ENCODE results near the gene ACSS3.
A peak's percentile ranks its signal among the peaks of the same experiment; 100 is the strongest.

ACSS3 gene

GRCh38 chr12:81245907-81246570 lies 168.2 kb downstream of the ACSS3 start:
- no peak overlapping the region for H3K4me3 ChIP-seq (ENCODE audit: low read length)
- no peak for TF ChIP-seq CTCF (conservative IDR thresholded peaks at IDR 0.05; ENCODE audit: low read length)
- no peak for DNase-seq (ENCODE audit: low read depth)

- H3K4me3 ChIP-seq (ENCODE audit: low read length) = no peak overlapping the region
- TF ChIP-seq CTCF (conservative IDR thresholded peaks at IDR 0.05; ENCODE audit: low read length) = no peak
- peak; percentile 6 for DNase-seq (ENCODE audit: low read depth)
Observed at GRCh38 chr12:81249976-81250375, 172.1 kb downstream of the ACSS3 start.

GRCh38 chr12:81252228-81252627 lies 174.3 kb downstream of the ACSS3 start:
- H3K4me3 ChIP-seq (ENCODE audit: low read length) = no peak overlapping the region
- peak; percentile 23 for DNase-seq (ENCODE audit: low read depth)
- TF ChIP-seq CTCF (conservative IDR thresholded peaks at IDR 0.05; ENCODE audit: low read length) = no peak

- no peak for TF ChIP-seq CTCF (conservative IDR thresholded peaks at IDR 0.05; ENCODE audit: low read length)
- H3K4me3 ChIP-seq (ENCODE audit: low read length) = no peak overlapping the region
- DNase-seq (ENCODE audit: low read depth) = no peak
Observed at GRCh38 chr12:81253360-81253759, 175.5 kb downstream of the ACSS3 start.

DNA sequence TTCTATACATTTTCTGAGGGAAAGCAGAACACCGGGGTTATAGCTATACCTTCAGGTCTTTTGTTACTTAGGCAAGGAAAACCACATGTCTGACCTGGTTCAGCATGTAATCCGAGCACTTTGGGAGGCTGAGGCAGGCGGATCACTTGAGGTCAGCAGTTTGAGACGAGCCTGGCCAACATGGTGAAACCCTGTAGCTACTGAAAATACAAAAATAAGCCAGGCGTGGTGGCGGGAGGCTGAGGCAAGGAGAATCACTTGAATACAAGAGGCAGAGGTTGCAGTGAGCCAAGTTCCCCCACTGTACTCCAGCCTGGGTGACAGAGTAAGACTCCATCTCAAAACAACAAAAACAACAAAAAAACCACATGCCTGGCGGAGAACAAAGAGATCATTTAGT lies 177.6 kb downstream of the ACSS3 start:
- no peak overlapping the region for H3K4me3 ChIP-seq (ENCODE audit: low read length)
- no peak for TF ChIP-seq CTCF (conservative IDR thresholded peaks at IDR 0.05; ENCODE audit: low read length)
- no peak for DNase-seq (ENCODE audit: low read depth)

DNA sequence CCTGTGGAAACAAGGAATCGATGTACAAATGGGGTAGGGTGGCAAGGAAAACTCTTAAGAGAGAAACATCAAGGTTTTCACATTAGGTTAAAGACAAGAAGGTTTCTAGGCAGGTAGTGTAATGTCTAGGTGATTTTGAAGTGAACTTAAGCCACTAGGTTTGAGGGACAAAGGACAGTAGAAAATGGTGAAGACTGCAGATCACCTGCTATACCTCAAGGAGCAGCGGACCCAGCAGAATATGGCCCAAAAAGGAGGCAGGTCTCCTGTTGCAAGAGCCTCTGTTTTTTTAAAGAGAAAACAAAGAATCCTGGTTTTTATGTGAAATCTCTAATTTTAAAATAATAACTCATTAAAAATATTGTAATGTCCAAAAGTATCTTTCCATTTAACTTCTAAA lies 178.1 kb downstream of the ACSS3 start:
- no peak for DNase-seq (ENCODE audit: low read depth)
- no peak overlapping the region for H3K4me3 ChIP-seq (ENCODE audit: low read length)
- no peak for TF ChIP-seq CTCF (conservative IDR thresholded peaks at IDR 0.05; ENCODE audit: low read length)

DNA sequence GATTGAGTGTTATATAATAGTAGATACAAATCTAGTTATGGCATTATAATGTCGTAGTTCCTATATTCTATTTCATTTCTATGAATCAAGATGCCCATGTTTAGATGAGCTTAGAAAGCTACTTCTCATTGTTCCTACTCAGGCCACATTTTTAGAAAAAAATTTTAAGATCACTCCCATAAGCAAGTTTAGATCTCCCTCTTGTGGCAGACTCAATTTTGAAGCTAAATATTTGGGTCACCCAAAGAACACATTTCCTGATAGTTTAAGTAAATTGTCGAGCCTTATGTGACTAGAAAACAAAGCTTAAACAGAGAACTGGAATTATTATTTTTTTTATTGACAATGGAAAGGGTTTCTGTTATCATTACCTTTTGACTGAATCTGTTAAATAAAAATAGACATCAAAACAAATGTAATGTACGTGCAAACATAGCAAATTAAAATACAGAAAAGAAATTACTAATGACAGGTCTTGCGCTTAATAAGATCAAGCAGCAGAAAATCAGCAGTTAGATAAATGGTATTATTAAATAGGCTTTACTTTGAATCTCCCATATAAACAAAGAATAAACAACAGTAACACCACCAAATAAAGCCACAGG lies 180.2 kb downstream of the ACSS3 start:
- peak; percentile 64 for DNase-seq (ENCODE audit: low read depth)
- H3K4me3 ChIP-seq (ENCODE audit: low read length) = no peak overlapping the region
- TF ChIP-seq CTCF (conservative IDR thresholded peaks at IDR 0.05; ENCODE audit: low read length) = peak; percentile 78

Data from AG10803 (cell line).